ENCODE measurements around the gene IL20RA.
"Not testable (repeated sequence)": the region's sequence is repeated elsewhere in the genome, so short reads cannot be mapped to it uniquely, and the experiment has no call there.

The IL20RA gene

DNA sequence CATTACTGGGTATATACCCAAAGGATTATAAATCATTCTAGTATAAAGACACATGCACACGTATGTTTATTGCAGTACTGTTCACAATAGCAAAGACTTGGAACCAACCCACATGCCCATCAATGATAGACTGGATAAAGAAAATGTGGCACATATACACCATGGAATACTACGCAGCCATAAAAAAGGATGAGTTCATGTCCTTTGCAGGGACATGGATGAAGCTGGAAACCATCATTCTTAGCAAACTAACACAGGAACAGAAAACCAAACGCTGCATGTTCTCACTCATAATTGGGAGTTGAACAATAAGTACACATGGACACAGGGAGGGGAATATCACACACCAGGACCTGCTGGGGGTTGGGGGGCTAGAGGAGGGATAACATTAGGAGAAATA, 31.0 kb upstream of the IL20RA start:
- DNase-seq (ENCODE audit: low spot score in 2 of 2); H3K9me3 Mint-ChIP-seq; H3K27ac Mint-ChIP-seq (ENCODE audit: low read depth); ATAC-seq (replicated peaks; ENCODE audit: extremely low read depth, poor library complexity, severe bottlenecking); H3K4me1 Mint-ChIP-seq; H3K36me3 Mint-ChIP-seq (ENCODE audit: insufficient read depth); H3K4me3 Mint-ChIP-seq: not testable (repeated sequence)
- peaks cover 61% of the 10 kb centered on the region for H3K27me3 Mint-ChIP-seq

DNA sequence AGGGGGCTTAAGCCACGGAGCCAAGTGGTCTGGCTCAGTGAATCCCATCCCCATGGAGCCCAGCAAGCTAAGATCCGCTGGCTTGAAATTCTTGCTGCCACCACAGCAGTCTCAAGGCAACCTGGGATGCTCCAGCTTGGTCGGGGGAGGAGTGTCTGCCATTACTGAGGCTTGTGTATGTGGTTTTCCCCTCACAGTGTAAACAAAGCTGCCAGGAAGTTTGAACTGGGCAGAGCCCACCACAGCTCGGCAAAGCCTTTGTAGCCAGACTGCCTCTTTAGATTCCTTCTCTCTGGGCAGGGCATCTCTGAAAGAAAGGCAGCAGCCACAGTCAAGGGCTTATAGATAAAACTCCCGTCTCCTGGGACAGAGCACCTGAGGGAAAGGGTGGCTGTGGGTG, 25.5 kb upstream of the IL20RA start:
- Mint-ChIP-seq H3K4me1 (peaks cover 13% of the 10 kb centered on the region), H3K27ac (ENCODE audit: low read depth) (no peak overlapping the region), H3K9me3 (peaks cover 5% of the 10 kb centered on the region), H3K4me3 (no peak overlapping the region), H3K36me3 (ENCODE audit: insufficient read depth) (no peaks in the 10 kb centered on the region), H3K27me3 (peaks cover 63% of the 10 kb centered on the region)
- DNase-seq (ENCODE audit: low spot score in 2 of 2) (no peak), ATAC-seq (replicated peaks; ENCODE audit: extremely low read depth, poor library complexity, severe bottlenecking) (no peak)

DNA sequence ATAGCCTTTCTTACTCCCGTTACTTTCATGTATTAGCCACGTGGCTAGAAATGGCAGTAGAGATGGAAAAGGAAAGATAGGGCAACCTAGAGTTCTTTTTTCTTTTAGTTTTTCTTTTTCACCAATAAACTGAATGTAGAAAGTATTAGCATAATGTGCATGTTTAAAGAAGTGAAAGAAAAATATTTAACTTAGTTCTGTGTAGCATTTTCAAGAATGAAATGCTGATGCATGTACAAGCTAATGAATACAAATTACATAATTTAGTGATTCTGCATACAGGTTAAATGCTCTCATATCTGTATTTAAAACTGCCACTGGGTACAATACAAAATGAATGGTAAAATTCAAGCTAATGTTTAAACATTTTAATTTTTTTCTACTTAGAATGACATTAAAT, 22.6 kb upstream of the IL20RA start:
- H3K27me3 Mint-ChIP-seq: peaks cover 34% of the 10 kb centered on the region
- H3K9me3 Mint-ChIP-seq: peaks cover 5% of the 10 kb centered on the region
- peaks cover 13% of the 10 kb centered on the region for H3K4me1 Mint-ChIP-seq
- DNase-seq (ENCODE audit: low spot score in 2 of 2) (no peak), ATAC-seq (replicated peaks; ENCODE audit: extremely low read depth, poor library complexity, severe bottlenecking) (no peak)
- H3K36me3 Mint-ChIP-seq (ENCODE audit: insufficient read depth): no peaks in the 10 kb centered on the region
- H3K27ac Mint-ChIP-seq (ENCODE audit: low read depth): no peak overlapping the region
- H3K4me3 Mint-ChIP-seq: no peak overlapping the region

DNA sequence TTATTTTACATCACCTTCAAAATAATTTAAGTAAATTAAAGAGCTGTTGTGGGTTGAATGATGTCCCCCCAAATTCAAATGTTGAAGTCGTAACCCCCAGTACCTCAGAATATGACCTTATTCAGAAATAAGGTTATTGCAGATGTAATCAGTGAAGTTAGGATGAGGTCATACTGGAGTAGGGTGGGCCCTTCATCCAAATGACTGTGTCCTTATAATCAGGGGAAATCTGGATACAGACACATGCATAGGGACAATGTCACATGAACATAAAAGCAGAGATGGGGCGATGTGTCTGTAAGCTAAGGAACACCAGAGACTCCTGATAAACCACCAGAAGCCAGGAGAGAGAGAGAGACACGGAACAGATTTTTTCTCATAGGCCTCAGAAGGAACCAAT, 13.3 kb upstream of the IL20RA start:
- H3K9me3 Mint-ChIP-seq: no peaks in the 10 kb centered on the region

DNA sequence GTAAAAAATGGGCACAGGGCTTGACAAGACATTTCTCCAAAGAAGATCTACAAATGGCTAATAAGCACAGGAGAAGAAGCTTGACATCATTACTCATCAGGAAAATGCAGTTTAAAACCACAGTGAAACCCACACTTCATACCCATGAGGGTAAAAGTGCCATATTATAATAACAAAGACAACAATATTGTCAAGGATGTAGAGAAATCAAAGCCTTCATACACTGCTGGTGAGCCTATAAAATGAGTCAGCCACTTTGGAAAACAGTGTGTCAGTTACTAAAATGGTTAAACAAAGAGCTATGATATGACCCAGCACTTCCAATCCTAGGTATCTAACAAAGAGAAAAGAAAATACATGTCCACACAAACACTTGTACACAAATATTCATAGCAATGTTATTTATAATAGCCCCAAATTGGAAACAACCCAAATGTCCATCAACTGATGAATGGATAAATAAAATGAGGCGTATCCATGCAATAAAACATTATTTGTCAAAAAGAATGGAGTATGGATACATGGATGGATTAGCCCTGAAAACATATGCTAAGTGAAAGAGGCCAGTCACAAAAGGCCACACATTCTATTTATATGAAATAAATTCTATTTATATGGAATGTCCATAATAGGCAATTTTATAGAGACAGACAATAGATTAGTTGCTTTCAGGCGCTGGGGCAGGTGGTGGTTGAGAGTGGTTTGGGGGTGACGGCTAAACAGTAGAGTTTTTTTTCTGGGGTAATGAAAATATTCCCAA, 11.5 kb upstream of the IL20RA start:
- Mint-ChIP-seq H3K4me3 (no peak overlapping the region), H3K27ac (ENCODE audit: low read depth) (no peak overlapping the region), H3K4me1 (no peaks in the 10 kb centered on the region), H3K36me3 (ENCODE audit: insufficient read depth) (no peaks in the 10 kb centered on the region), H3K9me3 (no peaks in the 10 kb centered on the region), H3K27me3 (peaks cover 61% of the 10 kb centered on the region)
- DNase-seq (ENCODE audit: low spot score in 2 of 2): no peak
- ATAC-seq (replicated peaks; ENCODE audit: extremely low read depth, poor library complexity, severe bottlenecking): no peak

More for the DNA sequence above, 13.3 kb upstream of the IL20RA start:
- Mint-ChIP-seq H3K36me3 (ENCODE audit: insufficient read depth) (no peaks in the 10 kb centered on the region), H3K27me3 (peaks cover 43% of the 10 kb centered on the region), H3K4me3 (no peak overlapping the region), H3K4me1 (no peaks in the 10 kb centered on the region), H3K27ac (ENCODE audit: low read depth) (no peak overlapping the region)
- DNase-seq (ENCODE audit: low spot score in 2 of 2): no peak
- ATAC-seq (replicated peaks; ENCODE audit: extremely low read depth, poor library complexity, severe bottlenecking): no peak

DNA sequence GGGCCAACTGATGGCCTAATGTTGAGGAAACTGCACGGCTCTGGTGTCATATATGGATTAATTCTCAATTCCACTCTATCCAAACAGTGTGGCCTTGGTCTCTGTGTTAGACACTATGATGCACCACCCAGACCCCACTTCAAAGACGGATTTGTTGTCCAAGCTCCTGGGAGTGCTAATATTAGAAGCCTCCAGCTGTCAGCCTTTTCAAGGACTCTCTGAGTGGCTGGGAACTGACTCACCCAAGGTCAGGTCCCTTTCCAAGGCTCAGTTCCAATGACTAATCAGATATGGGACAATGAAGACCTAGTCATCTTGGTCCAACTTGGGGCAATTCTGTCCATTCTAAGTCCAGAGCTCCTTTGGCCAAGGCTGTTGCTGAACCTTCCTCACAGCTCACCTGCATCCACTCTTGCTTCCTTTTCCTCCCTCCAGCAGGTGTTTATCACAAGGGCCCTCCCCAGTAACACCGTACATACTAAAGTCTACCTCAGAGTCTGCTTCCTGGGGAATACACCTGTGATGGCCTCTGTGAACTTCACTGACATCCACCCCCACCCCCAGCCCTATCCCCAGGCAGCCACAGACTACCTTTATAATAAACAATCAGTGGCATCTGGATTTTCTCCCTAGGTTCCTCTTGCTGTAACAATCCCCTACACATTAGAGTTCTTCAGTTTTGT, 7.2 kb upstream of the IL20RA start:
- peaks cover 95% of the 10 kb centered on the region for H3K27me3 Mint-ChIP-seq
- H3K27ac Mint-ChIP-seq (ENCODE audit: low read depth): no peak overlapping the region
- H3K4me1 Mint-ChIP-seq: no peaks in the 10 kb centered on the region
- no peaks in the 10 kb centered on the region for H3K9me3 Mint-ChIP-seq
- ATAC-seq (replicated peaks; ENCODE audit: extremely low read depth, poor library complexity, severe bottlenecking) (no peak), DNase-seq (ENCODE audit: low spot score in 2 of 2) (no peak)
- H3K36me3 Mint-ChIP-seq (ENCODE audit: insufficient read depth): peaks cover 1% of the 10 kb centered on the region
- no peak overlapping the region for H3K4me3 Mint-ChIP-seq

DNA sequence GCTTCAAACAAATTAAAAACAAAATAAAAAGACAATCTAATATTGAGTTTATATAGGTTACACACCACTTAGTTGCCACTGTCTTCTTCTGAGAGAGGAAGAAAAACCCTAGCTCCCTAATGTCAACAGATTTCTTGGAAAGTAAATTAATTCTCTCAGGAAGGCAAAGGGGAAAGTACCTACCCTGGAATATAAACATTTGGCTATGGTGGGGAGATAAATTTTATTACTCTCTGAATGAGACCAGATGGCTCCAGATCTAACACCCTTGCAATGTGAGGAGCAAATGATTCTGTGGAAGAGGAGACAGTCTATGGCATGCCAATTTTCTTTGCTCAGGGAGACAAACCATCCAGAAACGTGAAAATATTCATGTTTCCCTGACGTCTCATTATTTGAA, 4.3 kb upstream of the IL20RA start:
- ATAC-seq (replicated peaks; ENCODE audit: extremely low read depth, poor library complexity, severe bottlenecking): no peak
- no peak overlapping the region for H3K27ac Mint-ChIP-seq (ENCODE audit: low read depth)
- peaks cover 1% of the 10 kb centered on the region for H3K36me3 Mint-ChIP-seq (ENCODE audit: insufficient read depth)
- H3K27me3 Mint-ChIP-seq: peaks cover 97% of the 10 kb centered on the region
- no peaks in the 10 kb centered on the region for H3K4me1 Mint-ChIP-seq
- H3K4me3 Mint-ChIP-seq: no peak overlapping the region
- no peak for DNase-seq (ENCODE audit: low spot score in 2 of 2)
- H3K9me3 Mint-ChIP-seq: no peaks in the 10 kb centered on the region

DNA sequence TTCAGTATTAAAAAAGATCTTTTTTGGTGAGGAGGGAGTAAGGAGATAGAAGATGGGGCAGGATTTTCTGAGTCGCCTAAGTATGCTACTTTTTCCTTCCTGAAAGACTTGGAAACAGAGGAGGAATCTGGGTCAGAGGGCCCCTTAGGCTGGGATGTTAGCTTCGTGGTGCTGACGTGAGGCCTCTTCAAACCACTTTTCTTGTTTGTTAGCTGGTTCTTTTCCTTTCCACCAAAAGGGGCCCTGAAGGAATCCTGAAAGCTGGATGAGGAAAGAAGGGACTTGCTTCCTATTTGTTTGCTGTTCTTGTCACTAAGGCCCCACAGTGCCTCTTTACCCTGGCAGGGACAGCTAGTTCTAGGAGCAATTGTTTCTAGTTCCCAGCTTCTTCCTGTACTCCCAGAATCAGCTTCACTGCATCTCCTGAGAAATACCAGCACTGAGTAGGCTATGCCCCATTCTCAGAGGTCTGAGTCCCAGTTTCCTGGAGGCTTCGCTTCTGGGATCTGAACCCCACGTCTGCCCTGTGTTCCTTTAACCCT, 2.2 kb upstream of the IL20RA start:
- no peaks in the 10 kb centered on the region for H3K9me3 Mint-ChIP-seq
- peaks cover 97% of the 10 kb centered on the region for H3K27me3 Mint-ChIP-seq
- no peak overlapping the region for H3K4me3 Mint-ChIP-seq
- no peaks in the 10 kb centered on the region for H3K4me1 Mint-ChIP-seq
- no peak overlapping the region for H3K27ac Mint-ChIP-seq (ENCODE audit: low read depth)
- peaks cover 1% of the 10 kb centered on the region for H3K36me3 Mint-ChIP-seq (ENCODE audit: insufficient read depth)
- ATAC-seq (replicated peaks; ENCODE audit: extremely low read depth, poor library complexity, severe bottlenecking): no peak
- no peak for DNase-seq (ENCODE audit: low spot score in 2 of 2)

DNA sequence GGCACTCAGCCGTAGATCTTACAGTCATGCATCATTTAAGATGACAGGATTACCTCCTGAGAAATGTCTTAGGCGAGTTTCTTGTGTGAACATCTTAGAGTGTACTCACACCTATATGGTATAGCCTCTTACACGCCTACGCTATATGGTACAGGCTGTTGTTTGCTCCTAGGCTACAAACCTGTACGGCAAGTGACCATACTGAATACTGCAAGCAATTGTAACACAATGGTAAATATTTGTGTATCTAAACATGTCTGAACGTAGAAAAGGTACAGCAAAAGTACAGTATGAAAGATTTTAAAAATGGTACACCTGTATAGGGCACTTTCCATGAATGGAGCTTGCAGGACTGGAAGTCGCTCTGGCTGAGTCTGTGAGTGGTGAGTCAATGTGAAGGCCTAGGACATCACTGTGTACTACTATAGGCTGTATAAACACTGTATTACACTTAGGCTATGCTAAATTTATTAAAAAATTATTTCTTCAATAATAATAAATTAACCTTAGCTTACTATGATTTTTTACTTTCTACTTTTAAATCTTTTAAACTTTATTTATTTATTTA, 541 bp upstream of the IL20RA start:
- peak overlapping the region; percentile 47 for H3K4me3 Mint-ChIP-seq
- no peaks in the 10 kb centered on the region for H3K4me1 Mint-ChIP-seq
- H3K9me3 Mint-ChIP-seq: no peaks in the 10 kb centered on the region
- H3K27me3 Mint-ChIP-seq: peaks cover 97% of the 10 kb centered on the region
- H3K27ac Mint-ChIP-seq (ENCODE audit: low read depth): no peak overlapping the region
- no peak for DNase-seq (ENCODE audit: low spot score in 2 of 2)
- H3K36me3 Mint-ChIP-seq (ENCODE audit: insufficient read depth): peaks cover 1% of the 10 kb centered on the region
- ATAC-seq (replicated peaks; ENCODE audit: extremely low read depth, poor library complexity, severe bottlenecking): no peak

DNA sequence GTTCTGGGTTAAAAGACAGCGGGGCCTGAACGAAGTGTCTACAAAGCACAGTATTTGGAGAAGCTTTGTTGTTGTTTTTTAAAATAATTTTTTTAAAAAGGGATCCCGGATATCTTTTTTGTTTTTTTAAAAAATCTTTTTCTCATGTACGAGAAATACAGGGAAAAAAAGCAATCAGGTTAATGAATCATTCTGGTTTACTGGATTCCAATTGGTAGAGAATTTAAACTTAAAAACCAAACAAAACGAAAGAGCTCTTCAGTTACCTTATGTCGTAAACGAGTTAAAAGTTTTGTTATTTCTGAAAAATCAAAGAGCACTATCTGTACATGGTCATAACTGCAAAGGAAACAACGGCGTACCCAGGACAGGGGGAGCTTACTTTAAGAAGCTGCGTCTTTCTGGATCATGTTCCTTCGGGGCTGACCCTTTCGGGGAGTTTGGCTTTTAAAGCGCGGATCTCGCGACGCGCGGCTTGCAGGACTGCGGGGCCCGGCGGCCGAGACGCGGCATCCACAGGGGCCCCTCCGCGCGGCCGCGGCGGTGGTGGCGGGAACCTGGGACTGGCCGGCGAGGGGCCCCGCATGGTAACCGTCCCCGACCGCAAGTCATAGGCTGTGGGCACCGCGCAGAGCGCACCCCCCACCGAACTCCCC, 927 bp downstream of the IL20RA start:
- DNase-seq (ENCODE audit: low spot score in 2 of 2): no peak
- peaks cover 3% of the 10 kb centered on the region for H3K36me3 Mint-ChIP-seq (ENCODE audit: insufficient read depth)
- no peak overlapping the region for H3K27ac Mint-ChIP-seq (ENCODE audit: low read depth)
- no peaks in the 10 kb centered on the region for H3K9me3 Mint-ChIP-seq
- H3K4me3 Mint-ChIP-seq: peak overlapping the region; percentile 77
- no peaks in the 10 kb centered on the region for H3K4me1 Mint-ChIP-seq
- peak; percentile 27 for ATAC-seq (replicated peaks; ENCODE audit: extremely low read depth, poor library complexity, severe bottlenecking)
- H3K27me3 Mint-ChIP-seq: peaks cover 97% of the 10 kb centered on the region

DNA sequence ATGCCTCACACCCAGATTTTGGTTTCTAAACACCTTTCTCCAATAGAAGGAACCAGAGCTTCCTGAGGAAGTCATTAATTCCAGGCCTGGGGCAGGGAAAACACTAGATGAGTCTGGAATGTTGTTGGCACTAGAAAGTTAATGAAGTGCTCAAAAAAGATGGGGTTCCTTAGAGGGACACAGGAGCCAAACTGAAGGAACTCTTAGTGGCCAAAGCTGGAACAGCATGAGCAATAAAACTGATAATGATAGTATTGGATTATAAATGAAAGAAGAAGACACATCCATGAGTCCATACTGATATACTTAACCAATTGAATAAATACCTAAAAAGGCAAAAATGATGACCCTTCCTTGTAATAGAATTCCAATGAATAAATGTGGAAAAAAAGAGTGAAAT, 4.4 kb downstream of the IL20RA start:
- Mint-ChIP-seq H3K9me3 (no peaks in the 10 kb centered on the region), H3K4me3 (no peak overlapping the region), H3K27ac (ENCODE audit: low read depth) (no peak overlapping the region), H3K36me3 (ENCODE audit: insufficient read depth) (peaks cover 2% of the 10 kb centered on the region), H3K27me3 (peaks cover 95% of the 10 kb centered on the region), H3K4me1 (peaks cover 7% of the 10 kb centered on the region)
- DNase-seq (ENCODE audit: low spot score in 2 of 2) (no peak), ATAC-seq (replicated peaks; ENCODE audit: extremely low read depth, poor library complexity, severe bottlenecking) (no peak)

DNA sequence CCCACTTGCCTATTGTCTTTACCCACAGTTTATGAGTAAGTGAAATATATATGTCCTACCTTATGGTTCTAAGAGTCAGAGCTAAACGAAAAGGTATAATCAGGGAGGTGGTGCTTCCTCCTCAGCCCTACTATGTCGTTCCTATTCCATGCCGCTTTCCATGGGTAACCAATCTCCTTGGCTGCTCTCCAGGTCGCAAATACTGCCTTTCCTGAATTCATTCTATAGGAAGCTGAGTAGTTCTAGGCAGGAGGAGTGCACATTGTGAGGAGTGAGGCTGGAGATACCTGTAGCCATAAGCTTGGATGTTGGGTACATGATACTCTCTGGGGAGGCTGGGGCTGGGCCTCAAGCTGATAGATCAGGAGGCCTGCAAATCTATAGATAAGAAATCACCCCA, 5.8 kb downstream of the IL20RA start:
- peaks cover 3% of the 10 kb centered on the region for H3K36me3 Mint-ChIP-seq (ENCODE audit: insufficient read depth)
- peaks cover 92% of the 10 kb centered on the region for H3K27me3 Mint-ChIP-seq
- H3K4me1 Mint-ChIP-seq: peaks cover 10% of the 10 kb centered on the region
- no peaks in the 10 kb centered on the region for H3K9me3 Mint-ChIP-seq
- H3K27ac Mint-ChIP-seq (ENCODE audit: low read depth): no peak overlapping the region
- ATAC-seq (replicated peaks; ENCODE audit: extremely low read depth, poor library complexity, severe bottlenecking) (no peak), DNase-seq (ENCODE audit: low spot score in 2 of 2) (no peak)
- H3K4me3 Mint-ChIP-seq: no peak overlapping the region

Data from central memory CD8-positive, alpha-beta T cell (primary cell).